Vagina (tissue), 2 donors: Measurements from ENCODE around the gene LMNTD2.

Experiments used
- POLR2AphosphoS5 ChIP-seq, 2 donors: sonication (generic); formaldehyde crosslinking; IDR thresholded peaks; one replicate each; pipeline ENCODE4 v1.9.0; 2017; ENCODE audit warnings: antibody characterized with exemption in 2 of 2, mild to moderate bottlenecking in 2 of 2, low read depth in 1 of 2; ENCODE audit not compliant: insufficient read depth in 1 of 2
- TF ChIP-seq, protein P1 (sequence below), 3 experiments: fragments of 450-650 bp in 2 of 3; fragments of 200-600 bp in 1 of 3; sonication (generic) in 1 of 3; IDR thresholded peaks; one replicate each; pipeline ENCODE4 v1.5.1; 2017 to 2019; ENCODE audit warnings: antibody characterized with exemption in 3 of 3, mild to moderate bottlenecking in 2 of 3, moderate library complexity in 2 of 3

DNA sequence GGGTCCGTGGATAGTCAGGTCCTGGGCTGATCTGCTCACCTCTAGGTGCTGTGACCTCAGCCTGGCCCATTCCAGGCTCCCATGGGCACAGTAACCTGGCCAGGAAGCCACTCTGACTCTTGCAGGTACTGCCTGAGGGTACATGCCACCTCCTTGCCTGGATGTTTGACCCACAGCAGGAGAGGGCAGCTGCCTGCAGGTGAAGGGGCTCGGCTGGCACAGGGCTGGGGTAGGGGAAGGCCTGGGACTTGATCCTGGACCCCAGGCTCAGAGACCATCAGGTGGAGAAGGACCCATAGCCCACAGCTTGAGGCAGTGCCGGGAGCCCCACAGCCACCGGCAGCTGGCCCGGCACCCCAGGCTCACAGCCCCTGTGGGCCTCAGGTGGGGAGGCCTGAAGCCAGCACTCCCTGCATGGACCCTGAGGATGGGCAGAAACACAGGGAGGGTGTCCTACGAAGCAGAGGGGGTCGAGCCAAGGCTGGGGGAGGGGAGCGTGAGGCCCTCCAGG lies 20.5 kb downstream of the LMNTD2 start:
- TF ChIP-seq, protein P1, sequence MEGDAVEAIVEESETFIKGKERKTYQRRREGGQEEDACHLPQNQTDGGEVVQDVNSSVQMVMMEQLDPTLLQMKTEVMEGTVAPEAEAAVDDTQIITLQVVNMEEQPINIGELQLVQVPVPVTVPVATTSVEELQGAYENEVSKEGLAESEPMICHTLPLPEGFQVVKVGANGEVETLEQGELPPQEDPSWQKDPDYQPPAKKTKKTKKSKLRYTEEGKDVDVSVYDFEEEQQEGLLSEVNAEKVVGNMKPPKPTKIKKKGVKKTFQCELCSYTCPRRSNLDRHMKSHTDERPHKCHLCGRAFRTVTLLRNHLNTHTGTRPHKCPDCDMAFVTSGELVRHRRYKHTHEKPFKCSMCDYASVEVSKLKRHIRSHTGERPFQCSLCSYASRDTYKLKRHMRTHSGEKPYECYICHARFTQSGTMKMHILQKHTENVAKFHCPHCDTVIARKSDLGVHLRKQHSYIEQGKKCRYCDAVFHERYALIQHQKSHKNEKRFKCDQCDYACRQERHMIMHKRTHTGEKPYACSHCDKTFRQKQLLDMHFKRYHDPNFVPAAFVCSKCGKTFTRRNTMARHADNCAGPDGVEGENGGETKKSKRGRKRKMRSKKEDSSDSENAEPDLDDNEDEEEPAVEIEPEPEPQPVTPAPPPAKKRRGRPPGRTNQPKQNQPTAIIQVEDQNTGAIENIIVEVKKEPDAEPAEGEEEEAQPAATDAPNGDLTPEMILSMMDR (IDR thresholded peaks at IDR 0.05): no peak
- no peak for TF ChIP-seq POLR2AphosphoS5 (IDR thresholded peaks at IDR 0.05; ENCODE audit: insufficient read depth in 1 of 2, low read depth in 1 of 2)
